ENCODE results near the gene PVALEF.
A peak's percentile ranks its signal among the peaks of the same experiment; 100 is the strongest.

Gene PVALEF

DNA sequence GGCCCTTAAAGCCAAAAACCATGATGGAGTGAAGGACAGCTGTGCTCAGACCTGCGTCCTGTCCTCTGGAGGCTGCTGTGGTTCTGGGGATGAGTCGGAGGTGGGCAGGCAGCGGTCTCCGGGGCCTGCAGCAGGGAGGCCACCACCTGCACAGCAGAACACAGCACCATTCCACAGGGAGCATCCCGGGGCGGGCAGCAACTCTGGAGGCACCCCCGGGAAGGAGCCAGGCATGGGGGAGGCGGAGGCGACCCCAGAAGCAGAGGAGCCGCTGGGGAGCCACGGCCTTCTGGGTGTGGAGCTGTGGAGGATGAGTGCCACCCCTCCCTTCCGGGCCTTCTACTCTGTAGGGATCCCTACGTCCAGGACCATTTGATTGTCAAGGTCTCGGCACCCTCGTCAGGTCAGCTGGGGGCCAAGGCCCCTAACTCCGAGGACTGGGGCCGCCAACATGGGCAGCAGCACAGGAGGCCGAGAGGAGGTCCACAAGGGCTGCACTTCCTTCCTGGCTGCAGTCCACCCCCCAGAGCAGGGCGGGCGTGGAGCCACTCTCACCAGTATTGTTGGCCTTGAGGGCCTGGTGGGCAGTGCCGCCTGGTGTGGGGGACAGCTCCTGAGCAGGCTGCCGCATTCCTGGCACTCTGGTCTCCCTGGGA is 33.6 kb downstream of the PVALEF start:
- no peak for DNase-seq

GRCh38 chr17:81199482-81199830 is 34.1 kb downstream of the PVALEF start:
- no peak for DNase-seq

DNA sequence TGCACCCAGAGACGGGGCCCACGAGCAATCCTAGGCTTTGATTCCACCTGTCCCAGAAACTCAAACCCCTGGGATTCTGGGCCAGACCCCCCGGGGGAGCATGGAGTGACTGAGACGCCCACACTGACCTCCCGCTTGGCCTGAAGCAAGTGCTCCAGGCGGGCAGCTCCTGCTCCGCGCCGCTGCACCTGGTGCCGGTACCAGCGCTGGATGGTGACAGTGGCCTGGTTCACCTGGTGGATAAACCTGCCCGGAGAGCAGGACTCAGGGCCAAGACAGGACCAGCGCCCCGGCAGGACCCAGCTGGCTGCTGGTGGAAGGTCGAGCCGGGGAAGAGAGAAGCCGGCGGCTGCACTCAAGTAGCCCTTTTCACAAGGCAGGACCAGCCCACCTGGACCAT is 34.9 kb downstream of the PVALEF start:
- DNase-seq, result no peak

GRCh38 chr17:81200695-81201580 is 35.6 kb downstream of the PVALEF start:
- peak; percentile 44 for DNase-seq

DNA sequence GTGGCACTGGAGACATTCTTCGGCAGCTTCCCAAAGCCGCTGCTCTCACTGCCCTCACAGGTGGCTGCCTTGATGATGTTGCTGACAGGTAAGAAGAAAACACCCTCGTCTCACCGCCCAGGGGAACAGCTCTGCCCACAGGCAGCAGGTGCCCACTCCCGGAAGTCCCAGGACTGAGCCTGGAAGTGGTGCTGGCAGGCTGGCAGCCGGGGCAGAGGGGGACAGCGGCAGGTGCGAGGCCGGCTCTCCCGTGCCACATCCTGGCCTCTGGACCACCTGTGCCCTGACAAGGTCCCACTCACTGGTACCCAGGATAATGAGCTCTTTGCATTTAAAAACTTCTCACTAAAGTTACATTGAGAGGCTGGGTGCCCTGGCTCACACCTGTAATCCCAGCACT is 37.0 kb downstream of the PVALEF start:
- no peak for DNase-seq

DNA sequence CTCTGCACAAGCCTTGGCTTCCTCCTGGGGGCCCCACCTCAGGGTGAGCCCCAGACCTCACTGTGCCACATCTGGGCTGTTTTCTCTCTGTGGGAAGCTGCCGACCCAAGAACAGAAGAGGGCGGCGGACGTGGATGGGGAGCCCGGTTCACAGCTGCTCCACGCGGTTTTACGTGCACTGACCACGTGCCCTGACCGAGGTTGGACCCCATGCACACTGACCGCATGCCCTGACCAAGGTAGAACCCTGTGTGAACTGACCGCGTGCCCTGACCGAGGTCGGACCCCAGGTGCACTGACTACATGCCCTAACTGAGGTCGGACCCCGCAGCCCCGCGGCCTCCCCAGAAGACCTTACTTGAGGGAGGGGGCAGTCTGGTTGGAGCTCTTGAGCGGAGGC is 37.8 kb downstream of the PVALEF start:
- no peak for DNase-seq

DNA sequence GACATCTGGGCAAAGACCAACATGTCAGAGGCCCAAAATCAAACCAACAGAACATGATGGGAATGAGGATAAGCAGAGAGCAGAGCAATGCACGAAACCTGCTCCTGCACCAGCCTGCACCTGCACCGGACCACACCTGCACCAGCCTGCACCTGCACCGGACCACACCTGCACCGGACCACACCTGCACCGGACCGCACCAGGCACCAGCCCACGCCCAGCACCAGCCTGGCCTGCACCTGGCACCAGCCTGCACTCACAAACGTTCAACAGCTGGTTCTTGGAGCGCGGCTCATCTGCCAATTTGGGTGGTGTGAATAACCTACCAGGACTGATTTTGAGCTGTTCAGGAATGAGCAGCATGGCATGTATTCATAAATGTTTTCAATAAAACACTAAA is 39.3 kb downstream of the PVALEF start:
- DNase-seq, result no peak

GRCh38 chr17:81206166-81206565 is 40.9 kb downstream of the PVALEF start:
- DNase-seq, result no peak

- no peak for DNase-seq
Measured at GRCh38 chr17:81206657-81207056, 41.4 kb downstream of the PVALEF start.

- no peak for DNase-seq
Measured at GRCh38 chr17:81207610-81208581, 42.6 kb downstream of the PVALEF start.

GRCh38 chr17:81208651-81209050 is 43.3 kb downstream of the PVALEF start:
- no peak for DNase-seq

- no peak for DNase-seq
Measured at GRCh38 chr17:81209141-81209540, 43.8 kb downstream of the PVALEF start.

DNA sequence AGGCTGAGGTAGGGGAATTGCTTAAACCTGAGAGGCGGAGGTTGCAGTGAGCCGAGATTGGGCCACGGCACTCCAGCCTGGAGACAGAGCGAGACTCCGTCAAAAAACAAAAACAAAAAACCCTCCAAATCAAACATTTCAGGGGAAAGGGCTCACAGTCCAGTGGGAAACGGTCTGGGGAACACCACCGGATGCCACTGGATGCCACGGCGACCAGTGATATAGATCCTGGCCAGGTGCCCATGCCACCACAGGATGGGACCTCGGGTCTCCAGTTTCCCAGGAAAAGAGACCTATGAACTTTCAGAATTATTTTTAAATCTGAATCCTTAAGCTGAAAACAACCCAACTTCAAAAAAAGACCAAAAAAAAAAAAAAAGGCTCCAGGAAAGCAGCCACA is 45.2 kb downstream of the PVALEF start:
- no peak for DNase-seq

GRCh38 chr17:81210868-81211267 is 45.6 kb downstream of the PVALEF start:
- DNase-seq, result no peak

- no peak for DNase-seq
Measured at GRCh38 chr17:81212365-81212764, 47.1 kb downstream of the PVALEF start.

DNA sequence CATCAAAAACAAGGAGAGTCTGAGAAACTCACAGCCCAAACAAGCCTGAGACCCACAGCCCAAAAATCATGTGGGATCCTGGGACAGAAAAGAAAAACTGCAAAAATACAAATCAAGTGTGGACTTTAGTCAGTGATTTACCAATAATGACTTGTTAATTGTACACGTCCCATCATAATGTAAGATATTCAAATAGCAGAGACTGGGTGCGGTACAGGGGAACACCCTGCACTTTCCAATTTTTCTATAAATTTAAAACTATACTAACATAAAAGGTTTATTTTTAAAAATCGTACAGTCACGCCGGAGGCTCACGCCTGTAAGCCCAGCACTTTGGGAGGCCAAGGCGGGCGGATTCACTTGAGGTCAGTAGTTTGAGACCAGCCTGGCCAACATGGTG is 48.7 kb downstream of the PVALEF start:
- DNase-seq, result no peak

- no peak for DNase-seq
Measured at GRCh38 chr17:81217491-81217890, 52.2 kb downstream of the PVALEF start.

GRCh38 chr17:81218459-81218858 is 53.2 kb downstream of the PVALEF start:
- DNase-seq, result no peak

DNA sequence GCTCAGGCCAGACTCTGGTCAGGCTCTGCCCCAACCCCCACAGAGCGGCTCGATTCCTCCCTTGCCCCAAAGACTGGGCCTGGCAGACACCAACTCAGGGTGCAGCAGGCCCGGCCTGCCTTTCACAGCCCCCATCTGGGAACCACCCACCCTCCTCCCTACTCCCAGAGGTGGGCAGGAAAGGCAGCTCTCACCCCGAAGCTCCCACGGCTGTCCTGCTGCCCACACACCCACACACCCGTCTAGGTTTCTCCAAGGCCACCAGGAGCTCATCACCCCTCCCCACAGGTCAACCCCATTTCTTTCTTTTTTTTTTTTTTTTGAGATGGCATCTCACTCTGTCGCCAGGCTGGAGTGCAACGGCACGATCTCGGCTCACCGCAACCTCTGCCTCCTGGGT is 53.7 kb downstream of the PVALEF start:
- DNase-seq, result no peak

DNA sequence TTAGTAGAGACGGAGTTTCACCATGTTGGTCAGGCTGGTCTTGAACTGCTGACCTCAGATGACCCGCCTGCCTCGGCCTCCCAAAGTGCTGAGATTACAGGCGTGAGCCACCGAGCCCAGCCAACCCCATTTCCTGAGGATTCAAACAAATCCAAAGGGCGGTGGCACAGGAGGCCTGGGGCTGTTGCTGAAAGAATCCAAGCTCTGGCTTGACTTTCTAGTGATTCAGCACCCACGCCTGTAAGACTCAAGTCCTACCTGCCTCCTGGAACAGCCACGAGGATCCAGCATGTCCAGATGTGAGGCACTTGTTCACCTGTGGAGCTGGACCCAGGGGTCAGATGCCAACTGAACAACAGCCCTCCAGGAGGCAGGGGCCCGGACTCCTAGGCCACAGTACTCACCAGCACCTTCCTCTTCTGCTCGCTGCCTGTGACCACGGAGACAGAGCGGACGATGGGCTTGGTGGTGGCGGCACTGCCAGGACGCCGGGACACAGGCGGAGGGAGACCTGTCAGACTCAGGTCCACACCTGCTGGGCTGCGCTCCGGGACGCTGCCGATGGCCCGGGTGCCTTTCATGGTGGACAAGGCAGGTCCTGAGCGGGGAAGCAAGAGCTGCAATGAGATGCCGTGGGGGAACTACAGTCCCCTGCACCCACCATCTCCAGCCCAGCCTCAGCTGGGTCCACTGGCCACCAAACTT is 54.3 kb downstream of the PVALEF start:
- no peak for DNase-seq

DNA sequence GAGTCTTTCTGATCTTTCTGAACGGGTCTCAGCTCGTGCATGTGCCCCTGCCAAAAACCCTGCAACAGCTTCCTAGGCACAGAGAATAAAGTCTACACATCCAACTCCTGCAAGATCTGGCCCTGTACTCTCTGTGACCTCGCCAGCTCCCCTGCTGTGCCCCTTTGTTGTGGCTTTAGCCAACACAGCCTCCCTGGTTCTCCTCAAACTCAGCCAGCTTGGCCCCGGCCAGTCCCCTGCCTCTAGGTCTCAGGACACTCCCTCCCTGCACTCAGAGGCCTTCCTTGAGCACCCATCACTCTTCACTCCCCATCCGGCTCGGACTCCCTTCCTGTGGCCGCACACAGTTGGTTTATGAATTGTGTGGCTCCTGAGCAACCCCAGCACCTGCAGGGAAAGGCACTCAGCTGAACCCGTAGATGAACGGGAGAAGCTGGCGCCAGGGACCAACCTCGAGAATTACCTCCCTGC is 56.1 kb downstream of the PVALEF start:
- no peak for DNase-seq

DNA sequence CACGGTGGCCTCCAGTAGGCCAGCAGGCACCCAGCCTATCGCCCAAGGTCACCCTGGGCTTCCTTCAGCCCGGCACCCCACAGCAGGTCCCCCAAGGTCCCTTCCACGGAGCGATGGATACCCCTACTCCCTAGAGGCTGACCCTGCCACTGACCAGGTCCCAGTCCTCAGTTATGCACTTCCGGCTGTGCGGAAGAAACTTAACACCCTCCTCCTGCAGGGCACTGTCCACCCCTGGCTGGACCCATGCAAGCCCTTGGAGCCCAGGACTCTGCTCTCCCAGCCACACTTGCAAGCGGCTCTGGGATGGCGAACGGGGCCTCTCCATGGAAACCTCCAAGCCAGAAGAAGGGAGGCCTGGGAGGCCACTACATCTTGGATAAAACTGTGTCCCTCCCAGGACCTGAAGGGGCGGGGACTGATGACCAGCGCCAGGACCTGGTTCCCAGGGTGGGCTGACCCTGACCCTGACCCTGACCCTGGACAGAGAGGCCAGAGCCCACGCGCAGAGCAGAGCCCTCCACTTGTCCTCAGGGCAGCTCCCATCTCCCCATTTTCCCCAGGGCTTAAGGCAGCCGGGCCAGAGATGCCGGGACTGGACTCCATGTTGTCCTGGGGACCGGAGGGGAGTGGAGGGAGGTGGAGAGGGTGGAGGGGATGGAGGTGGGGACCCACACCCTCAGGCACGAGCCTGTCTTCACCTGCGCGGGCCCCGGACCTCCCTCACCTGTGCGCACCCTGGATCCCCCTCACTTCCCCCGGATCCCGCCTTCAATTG is 56.7 kb downstream of the PVALEF start:
- no peak for DNase-seq
